Activated CD8-positive, alpha-beta memory T cell treated with anti-CD3 and anti-CD28 coated beads for 24 hours (primary cell): ENCODE measurements around the gene NAV2.

ENCODE experiments used
- DNase-seq: peaks from one replicate; pipeline ENCODE4 v3.0.0-alpha.2; 2020

The NAV2 gene

GRCh38 chr11:20010156-20010850, 297.7 kb downstream of the NAV2 start:
- no peak for DNase-seq

GRCh38 chr11:20010851-20011225, 298.2 kb downstream of the NAV2 start:
- no peak for DNase-seq

GRCh38 chr11:20011307-20011951, 298.8 kb downstream of the NAV2 start:
- no peak for DNase-seq

- no peak for DNase-seq
Measured at GRCh38 chr11:20013346-20014066, 300.9 kb downstream of the NAV2 start.

- DNase-seq: no peak
Measured at GRCh38 chr11:20014067-20014402, 301.4 kb downstream of the NAV2 start.

- no peak for DNase-seq
Measured at GRCh38 chr11:20015101-20015500, 302.5 kb downstream of the NAV2 start.

- no peak for DNase-seq
Measured at GRCh38 chr11:20015529-20016427, 303.1 kb downstream of the NAV2 start.

GRCh38 chr11:20016526-20016925, 303.9 kb downstream of the NAV2 start:
- DNase-seq: no peak

GRCh38 chr11:20017320-20017719, 304.7 kb downstream of the NAV2 start:
- DNase-seq: no peak

- DNase-seq: no peak
Measured at GRCh38 chr11:20020198-20020597, 307.6 kb downstream of the NAV2 start.

- DNase-seq: no peak
Measured at GRCh38 chr11:20020716-20021115, 308.1 kb downstream of the NAV2 start.

- no peak for DNase-seq
Measured at GRCh38 chr11:20021212-20021611, 308.6 kb downstream of the NAV2 start.

- no peak for DNase-seq
Measured at GRCh38 chr11:20021771-20022362, 309.2 kb downstream of the NAV2 start.

- no peak for DNase-seq
Measured at GRCh38 chr11:20022363-20023081, 309.9 kb downstream of the NAV2 start.

GRCh38 chr11:20023082-20023426, 310.4 kb downstream of the NAV2 start:
- DNase-seq: no peak

- DNase-seq: no peak
Measured at GRCh38 chr11:20024172-20024935, 311.7 kb downstream of the NAV2 start.

GRCh38 chr11:20025332-20025840, 312.7 kb downstream of the NAV2 start:
- DNase-seq: no peak

GRCh38 chr11:20026629-20027555, 314.3 kb downstream of the NAV2 start:
- DNase-seq: no peak

GRCh38 chr11:20027556-20028013, 314.9 kb downstream of the NAV2 start:
- no peak for DNase-seq

GRCh38 chr11:20029193-20029592, 316.6 kb downstream of the NAV2 start:
- DNase-seq: no peak
